ENCODE results near the gene APBA1. TPM values are rescaled to one million over a fixed set of nuclear protein-coding genes. Genes with fewer than 3 reads are reported as not detected.

APBA1 gene
- total RNA-seq, 1 donor from 2014 or later, result 13.0 TPM

GRCh38 chr9:69535286-69535832 lies 136.8 kb downstream of the APBA1 start:
- H3K27ac Mint-ChIP-seq (ENCODE audit: unreplicated experiment), result no peak overlapping the region
- no peak for TF ChIP-seq CTCF (IDR thresholded peaks at IDR 0.05; ENCODE audit: partially characterized antibody, unreplicated experiment)
- H3K4me3 Mint-ChIP-seq (ENCODE audit: unreplicated experiment), result no peak overlapping the region
- H3K9me3 Mint-ChIP-seq (ENCODE audit: unreplicated experiment), result peaks cover 7% of the 10 kb centered on the region
- H3K4me1 Mint-ChIP-seq (ENCODE audit: low read depth, unreplicated experiment), result peaks cover 12% of the 10 kb centered on the region
- H3K36me3 Mint-ChIP-seq (ENCODE audit: unreplicated experiment), result no peaks in the 10 kb centered on the region
- DNase-seq, result no peak
- peaks cover 2% of the 10 kb centered on the region for H3K27me3 Mint-ChIP-seq (ENCODE audit: unreplicated experiment)

- Mint-ChIP-seq H3K4me3 (ENCODE audit: unreplicated experiment) (no peak overlapping the region), H3K36me3 (ENCODE audit: unreplicated experiment) (no peaks in the 10 kb centered on the region), H3K27me3 (ENCODE audit: unreplicated experiment) (peaks cover 2% of the 10 kb centered on the region), H3K27ac (ENCODE audit: unreplicated experiment) (peak overlapping the region; percentile 74), H3K9me3 (ENCODE audit: unreplicated experiment) (peaks cover 4% of the 10 kb centered on the region), H3K4me1 (ENCODE audit: low read depth, unreplicated experiment) (peaks cover 12% of the 10 kb centered on the region)
- DNase-seq, result peak; percentile 53
- TF ChIP-seq CTCF (IDR thresholded peaks at IDR 0.05; ENCODE audit: partially characterized antibody, unreplicated experiment), result no peak
Measured at GRCh38 chr9:69532396-69532795, 139.8 kb downstream of the APBA1 start.

- H3K4me3 Mint-ChIP-seq (ENCODE audit: unreplicated experiment), result no peak overlapping the region
- no peak for TF ChIP-seq CTCF (IDR thresholded peaks at IDR 0.05; ENCODE audit: partially characterized antibody, unreplicated experiment)
- peaks cover 5% of the 10 kb centered on the region for H3K4me1 Mint-ChIP-seq (ENCODE audit: low read depth, unreplicated experiment)
- H3K9me3 Mint-ChIP-seq (ENCODE audit: unreplicated experiment), result peaks cover 4% of the 10 kb centered on the region
- DNase-seq, result no peak
- no peaks in the 10 kb centered on the region for H3K36me3 Mint-ChIP-seq (ENCODE audit: unreplicated experiment)
- H3K27me3 Mint-ChIP-seq (ENCODE audit: unreplicated experiment), result peaks cover 2% of the 10 kb centered on the region
- no peak overlapping the region for H3K27ac Mint-ChIP-seq (ENCODE audit: unreplicated experiment)
Measured at GRCh38 chr9:69527454-69527853, 144.7 kb downstream of the APBA1 start.

GRCh38 chr9:69526699-69527098 lies 145.5 kb downstream of the APBA1 start:
- H3K9me3 Mint-ChIP-seq (ENCODE audit: unreplicated experiment), result peaks cover 1% of the 10 kb centered on the region
- TF ChIP-seq CTCF (IDR thresholded peaks at IDR 0.05; ENCODE audit: partially characterized antibody, unreplicated experiment), result no peak
- H3K4me1 Mint-ChIP-seq (ENCODE audit: low read depth, unreplicated experiment), result peaks cover 3% of the 10 kb centered on the region
- no peak for DNase-seq
- no peaks in the 10 kb centered on the region for H3K36me3 Mint-ChIP-seq (ENCODE audit: unreplicated experiment)
- no peak overlapping the region for H3K4me3 Mint-ChIP-seq (ENCODE audit: unreplicated experiment)
- H3K27ac Mint-ChIP-seq (ENCODE audit: unreplicated experiment), result no peak overlapping the region
- no peaks in the 10 kb centered on the region for H3K27me3 Mint-ChIP-seq (ENCODE audit: unreplicated experiment)

- Mint-ChIP-seq H3K27me3 (ENCODE audit: unreplicated experiment) (no peaks in the 10 kb centered on the region), H3K27ac (ENCODE audit: unreplicated experiment) (no peak overlapping the region)
- no peak for TF ChIP-seq CTCF (IDR thresholded peaks at IDR 0.05; ENCODE audit: partially characterized antibody, unreplicated experiment)
Measured at GRCh38 chr9:69519470-69520240, 152.5 kb downstream of the APBA1 start.

More at GRCh38 chr9:69519470-69520240, 152.5 kb downstream of the APBA1 start:
- no peak overlapping the region for H3K4me3 Mint-ChIP-seq (ENCODE audit: unreplicated experiment)
- peaks cover 8% of the 10 kb centered on the region for H3K36me3 Mint-ChIP-seq (ENCODE audit: unreplicated experiment)
- H3K9me3 Mint-ChIP-seq (ENCODE audit: unreplicated experiment), result peaks cover 3% of the 10 kb centered on the region
- no peak for DNase-seq
- H3K4me1 Mint-ChIP-seq (ENCODE audit: low read depth, unreplicated experiment), result no peaks in the 10 kb centered on the region
